Mucosa of descending colon (tissue), 3 donors: ENCODE measurements around the gene GFAP. TPM values are rescaled to one million over a fixed set of nuclear protein-coding genes. Genes with fewer than 3 reads are reported as not detected.

Source experiments
- ATAC-seq: fragments of 200-7000 bp; cut with Tn5 transposase; one replicate; pipeline ENCODE4 v1.9.1; 2020; ENCODE audit warnings: mild to moderate bottlenecking, moderate library complexity
- DNase-seq, 3 donors: peaks; one replicate each; pipeline ENCODE4 v3.0.0-alpha.2; 2020
- H3K36me3 ChIP-seq: fragments of 200-600 bp; one replicate; pipeline ENCODE4 v1.8.0; 2021; ENCODE audit warnings: low read depth, mild to moderate bottlenecking
- H3K4me1 ChIP-seq: fragments of 200-600 bp; one replicate; pipeline ENCODE4 v1.8.0; 2021; ENCODE audit warnings: low read depth, mild to moderate bottlenecking
- H3K4me3 ChIP-seq: fragments of 200-600 bp; one replicate; pipeline ENCODE4 v1.8.0; 2021; ENCODE audit warnings: mild to moderate bottlenecking
- H3K9me3 ChIP-seq: fragments of 200-600 bp; one replicate; pipeline ENCODE4 v1.8.0; 2021; ENCODE audit warnings: mild to moderate bottlenecking
- intact Hi-C, 2 donors: fragments of 100-400 bp; cut with DNase I in 1 of 2; cut with micrococcal nuclease in 1 of 2; formaldehyde crosslinking; loops; one replicate each; pipeline versions ENCODE4 v1.11.0 to v1.11.1; 2022; cut with DNase I, micrococcal nuclease
- total RNA-seq, 3 donors: library from RNA; stranded (reverse); fragmentation: NEBNext Ultra II Directional in 2 of 3; extraction: Animal tissue kit (Norgen Biotek cat#: 25700) in 2 of 3; gene quantifications; one replicate each; pipeline versions ENCODE4 v1.2.1 to v1.2.4, GENCODE V29; 2021 to 2023
- TF ChIP-seq, protein P1 (sequence below): fragments of 200-600 bp; IDR thresholded peaks from one replicate; pipeline ENCODE4 v1.8.0; 2022; ENCODE audit warnings: antibody characterized with exemption, mild to moderate bottlenecking
- donor health status: DM: no; HTN: no; CAD: no; lungs with moderate emphysema.
- donor health status: DM: no; HTN: no; CAD: no.
- donor health status: DM: no; HTN: yes; CAD: no.

Gene GFAP
- total RNA-seq, 3 donors from 2014 or later: 0.23 to 0.47 TPM; not detected in 1

DNA sequence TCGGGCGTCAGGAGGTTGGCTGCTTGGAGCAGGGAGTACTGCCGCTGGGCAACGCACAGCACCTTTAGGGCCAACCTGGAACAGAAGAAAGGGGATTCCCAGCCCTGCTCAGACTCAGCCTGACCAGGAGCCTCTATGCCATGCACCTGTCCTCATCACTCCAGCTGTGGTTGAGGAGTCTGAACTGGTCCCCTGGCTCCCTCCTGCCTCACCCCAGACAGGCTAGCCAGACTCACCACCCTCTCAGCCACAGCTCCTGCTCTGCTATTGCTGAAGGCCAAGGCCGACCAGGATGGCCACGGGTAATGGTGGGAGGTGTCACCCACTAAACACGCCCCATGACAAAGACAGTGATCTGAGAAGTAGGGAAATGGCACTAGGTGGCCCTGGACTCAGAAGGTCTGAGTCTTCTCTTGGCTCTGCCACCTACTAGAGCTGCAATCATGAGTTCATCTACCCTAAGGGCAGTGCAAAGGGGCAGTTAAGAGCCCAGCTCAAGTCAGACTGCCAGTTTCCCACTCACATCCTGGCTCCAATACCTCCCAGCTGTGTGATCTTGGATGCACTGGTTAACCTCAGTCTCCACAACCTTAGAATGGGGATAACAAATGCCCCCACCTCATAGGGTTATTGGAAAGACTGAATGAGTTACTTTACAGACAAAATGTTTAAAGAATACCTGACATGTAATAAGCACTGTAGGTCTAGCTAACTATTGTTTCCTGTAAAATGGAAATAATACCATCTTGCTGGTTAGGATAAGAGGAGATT, 13.8 kb upstream of the GFAP start:
- TF ChIP-seq, protein P1, sequence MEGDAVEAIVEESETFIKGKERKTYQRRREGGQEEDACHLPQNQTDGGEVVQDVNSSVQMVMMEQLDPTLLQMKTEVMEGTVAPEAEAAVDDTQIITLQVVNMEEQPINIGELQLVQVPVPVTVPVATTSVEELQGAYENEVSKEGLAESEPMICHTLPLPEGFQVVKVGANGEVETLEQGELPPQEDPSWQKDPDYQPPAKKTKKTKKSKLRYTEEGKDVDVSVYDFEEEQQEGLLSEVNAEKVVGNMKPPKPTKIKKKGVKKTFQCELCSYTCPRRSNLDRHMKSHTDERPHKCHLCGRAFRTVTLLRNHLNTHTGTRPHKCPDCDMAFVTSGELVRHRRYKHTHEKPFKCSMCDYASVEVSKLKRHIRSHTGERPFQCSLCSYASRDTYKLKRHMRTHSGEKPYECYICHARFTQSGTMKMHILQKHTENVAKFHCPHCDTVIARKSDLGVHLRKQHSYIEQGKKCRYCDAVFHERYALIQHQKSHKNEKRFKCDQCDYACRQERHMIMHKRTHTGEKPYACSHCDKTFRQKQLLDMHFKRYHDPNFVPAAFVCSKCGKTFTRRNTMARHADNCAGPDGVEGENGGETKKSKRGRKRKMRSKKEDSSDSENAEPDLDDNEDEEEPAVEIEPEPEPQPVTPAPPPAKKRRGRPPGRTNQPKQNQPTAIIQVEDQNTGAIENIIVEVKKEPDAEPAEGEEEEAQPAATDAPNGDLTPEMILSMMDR: no peak
- intact Hi-C loops: loop anchor here (10.0 kb wide), 3 partner anchors 86 to 186 kb away; no protein-coding TSS in a partner anchor
- DNase-seq (peak in 1 of 3 donors; percentile 7), ATAC-seq (no peak)
- H3K4me1 ChIP-seq: no peaks in the 10 kb centered on the region
- H3K4me3 ChIP-seq: no peak overlapping the region
- no peaks in the 10 kb centered on the region for H3K9me3 ChIP-seq
- H3K36me3 ChIP-seq: no peaks in the 10 kb centered on the region

DNA sequence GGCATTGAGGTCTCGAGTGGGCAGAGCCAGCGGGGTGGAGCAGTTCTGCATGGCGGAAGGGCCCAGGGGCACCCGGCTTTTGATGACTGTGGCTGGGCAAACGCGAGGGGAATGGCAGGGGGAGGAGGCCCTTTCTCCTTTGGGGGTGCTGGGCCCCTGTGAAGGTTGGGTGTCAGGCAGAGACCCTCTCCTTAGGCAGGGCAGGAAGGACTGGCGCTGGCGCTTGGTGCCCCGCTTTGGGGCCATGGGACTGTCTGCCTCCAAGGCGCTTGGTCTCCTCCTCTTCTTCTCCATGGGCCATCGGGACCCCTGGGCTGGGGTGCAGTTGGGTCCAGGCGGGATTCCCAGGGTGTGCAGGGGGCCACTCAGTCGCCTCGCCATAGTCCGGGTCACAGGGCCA, 12.8 kb upstream of the GFAP start:
- Histone ChIP-seq H3K4me3 (no peak overlapping the region), H3K9me3 (no peaks in the 10 kb centered on the region), H3K36me3 (no peaks in the 10 kb centered on the region), H3K4me1 (no peaks in the 10 kb centered on the region)
- peak in 1 of 3 donors; percentile 12 for DNase-seq
- intact Hi-C loops: loop anchor here (10.0 kb wide), 3 partner anchors 87 to 187 kb away; no protein-coding TSS in a partner anchor
- no peak for ATAC-seq
- TF ChIP-seq, protein P1: no peak

- Histone ChIP-seq H3K4me3 (no peak overlapping the region), H3K4me1 (no peaks in the 10 kb centered on the region), H3K36me3 (no peaks in the 10 kb centered on the region), H3K9me3 (no peaks in the 10 kb centered on the region)
- intact Hi-C loops: loop anchor here (10.0 kb wide), 3 partner anchors 87 to 187 kb away; no protein-coding TSS in a partner anchor
- no peak for ATAC-seq
- TF ChIP-seq, protein P1: no peak
- DNase-seq: peak in 1 of 3 donors; percentile 4
Observed at GRCh38 chr17:44927696-44928095, 12.4 kb upstream of the GFAP start.

GRCh38 chr17:44926821-44927525, 11.7 kb upstream of the GFAP start:
- no peaks in the 10 kb centered on the region for H3K36me3 ChIP-seq
- H3K4me1 ChIP-seq: no peaks in the 10 kb centered on the region
- intact Hi-C loops: loop anchor here (10.0 kb wide), 3 partner anchors 88 to 188 kb away; no protein-coding TSS in a partner anchor
- peak in 1 of 3 donors; percentile 12 for DNase-seq
- H3K4me3 ChIP-seq: no peak overlapping the region
- no peaks in the 10 kb centered on the region for H3K9me3 ChIP-seq
- TF ChIP-seq, protein P1: no peak
- ATAC-seq: no peak

- Histone ChIP-seq H3K9me3 (no peaks in the 10 kb centered on the region), H3K4me3 (no peak overlapping the region), H3K36me3 (no peaks in the 10 kb centered on the region), H3K4me1 (no peaks in the 10 kb centered on the region)
- DNase-seq (peak in 1 of 3 donors; percentile 7), ATAC-seq (no peak)
- intact Hi-C loops: loop anchor here (10.0 kb wide), 3 partner anchors 89 to 189 kb away; no protein-coding TSS in a partner anchor
- TF ChIP-seq, protein P1: no peak
Observed at GRCh38 chr17:44925731-44926697, 10.7 kb upstream of the GFAP start.
